Cardiac muscle cell (in vitro differentiated cells and primary cell): ENCODE data around the gene ARHGEF37. TPM values are rescaled to one million over a fixed set of nuclear protein-coding genes. Genes with fewer than 3 reads are reported as not detected.
A peak's percentile ranks its signal among the peaks of the same experiment; 100 is the strongest.
"Not testable (repeated sequence)": the region's sequence is repeated elsewhere in the genome, so short reads cannot be mapped to it uniquely, and the experiment has no call there.

Experiments
- DNase-seq, 2 donors: peaks; one replicate each; pipeline versions ENCODE4 v3.0.0 to v3.0.0-alpha.2; 2010 to 2017; ENCODE audit warnings: low read depth in 1 of 2, low spot score in 1 of 2
- H3K27ac ChIP-seq: fragments of 200-600 bp; sonication (generic); 2 replicates; pipeline ENCODE4 v1.5.1; 2016
- H3K27me3 ChIP-seq: fragments of 200-600 bp; sonication (generic); 2 replicates; pipeline ENCODE4 v1.6.0; 2016; ENCODE audit warnings: control low read depth
- H3K36me3 ChIP-seq: fragments of 200-600 bp; sonication (generic); 2 replicates; pipeline ENCODE4 v1.5.1; 2016; ENCODE audit warnings: control low read depth
- H3K4me1 ChIP-seq: fragments of 200-600 bp; sonication (generic); 2 replicates; pipeline ENCODE4 v1.8.1; 2017; ENCODE audit warnings: low read depth, mild to moderate bottlenecking, mixed run types
- H3K4me3 ChIP-seq: fragments of 200-600 bp; sonication (generic); 2 replicates; pipeline ENCODE4 v1.5.1; 2016; ENCODE audit warnings: mild to moderate bottlenecking
- H3K9me3 ChIP-seq: fragments of 200-600 bp; sonication (generic); 2 replicates; pipeline ENCODE4 v1.5.1; 2017; ENCODE audit warnings: low read depth, mild to moderate bottlenecking, control low read depth
- polyA plus RNA-seq: library from polyadenylated mRNA; unstranded; fragments of >200 nt; fragmentation: Nextera tagmentation; extraction: Ambion mirVana; gene quantifications from 2 replicates; pipeline ENCODE4 v1.2.1, GENCODE V29; 2016
- total RNA-seq: library from RNA; depleted of rRNA; stranded (reverse); fragments of >200 nt; gene quantifications from 2 replicates; pipeline ENCODE4 v1.2.3, GENCODE V29; 2016
- TF ChIP-seq, protein P1 (sequence below): IDR thresholded peaks from 2 replicates; pipeline ENCODE4 v1.5.1; 2012; ENCODE audit warnings: low read depth, mild to moderate bottlenecking, low read length

Gene ARHGEF37
- total and polyA plus RNA-seq, 2 experiments from 2014 or later: 4.2 to 6.3 TPM

DNA sequence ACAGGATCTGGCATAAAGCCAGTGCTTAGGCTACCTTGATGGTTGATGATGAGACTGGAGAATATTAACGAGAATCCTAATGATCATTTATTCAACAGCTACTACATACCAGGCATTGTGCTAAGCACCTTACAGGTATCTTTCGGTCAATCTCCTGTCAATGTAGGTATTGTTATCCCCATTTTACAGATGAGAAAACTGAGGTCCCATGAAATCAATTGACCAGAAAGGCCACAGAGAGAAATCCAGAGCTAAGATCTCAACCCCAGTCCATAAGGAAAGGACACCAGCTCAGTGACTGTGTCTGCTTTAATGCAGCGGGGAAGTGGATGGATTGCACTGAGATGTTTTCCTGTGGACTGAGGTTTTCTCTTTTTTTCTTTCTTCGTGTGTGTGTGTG, 63.3 kb downstream of the ARHGEF37 start:
- TF ChIP-seq, protein P1, sequence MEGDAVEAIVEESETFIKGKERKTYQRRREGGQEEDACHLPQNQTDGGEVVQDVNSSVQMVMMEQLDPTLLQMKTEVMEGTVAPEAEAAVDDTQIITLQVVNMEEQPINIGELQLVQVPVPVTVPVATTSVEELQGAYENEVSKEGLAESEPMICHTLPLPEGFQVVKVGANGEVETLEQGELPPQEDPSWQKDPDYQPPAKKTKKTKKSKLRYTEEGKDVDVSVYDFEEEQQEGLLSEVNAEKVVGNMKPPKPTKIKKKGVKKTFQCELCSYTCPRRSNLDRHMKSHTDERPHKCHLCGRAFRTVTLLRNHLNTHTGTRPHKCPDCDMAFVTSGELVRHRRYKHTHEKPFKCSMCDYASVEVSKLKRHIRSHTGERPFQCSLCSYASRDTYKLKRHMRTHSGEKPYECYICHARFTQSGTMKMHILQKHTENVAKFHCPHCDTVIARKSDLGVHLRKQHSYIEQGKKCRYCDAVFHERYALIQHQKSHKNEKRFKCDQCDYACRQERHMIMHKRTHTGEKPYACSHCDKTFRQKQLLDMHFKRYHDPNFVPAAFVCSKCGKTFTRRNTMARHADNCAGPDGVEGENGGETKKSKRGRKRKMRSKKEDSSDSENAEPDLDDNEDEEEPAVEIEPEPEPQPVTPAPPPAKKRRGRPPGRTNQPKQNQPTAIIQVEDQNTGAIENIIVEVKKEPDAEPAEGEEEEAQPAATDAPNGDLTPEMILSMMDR: no peak

DNA sequence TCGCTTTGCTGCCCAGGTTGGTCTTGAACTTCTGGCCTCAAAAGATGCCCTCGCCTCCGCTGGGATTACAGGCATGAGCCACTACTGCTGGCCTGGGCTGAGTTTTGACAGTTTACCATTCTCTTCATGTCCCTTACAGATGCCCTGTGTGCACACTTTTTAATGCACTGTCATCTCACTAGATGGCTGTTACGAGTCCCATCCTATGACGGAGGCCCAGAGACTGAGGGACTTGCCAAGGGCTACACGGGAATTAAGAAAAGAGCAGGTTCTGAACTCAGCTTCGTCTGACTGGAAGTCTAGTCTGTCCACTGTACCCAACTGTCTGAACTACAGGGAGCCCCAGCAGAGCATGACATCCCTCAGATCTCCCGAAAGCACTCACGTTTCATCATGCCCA, 63.9 kb downstream of the ARHGEF37 start:
- TF ChIP-seq, protein P1: no peak
- no peaks in the 10 kb centered on the region for H3K9me3 ChIP-seq
- H3K36me3 ChIP-seq: no peaks in the 10 kb centered on the region
- no peak overlapping the region for H3K27ac ChIP-seq
- H3K4me1 ChIP-seq: no peaks in the 10 kb centered on the region
- H3K4me3 ChIP-seq: no peak overlapping the region
- H3K27me3 ChIP-seq: no peaks in the 10 kb centered on the region
- DNase-seq: no peak

More for the DNA sequence above, 63.3 kb downstream of the ARHGEF37 start:
- no peaks in the 10 kb centered on the region for H3K36me3 ChIP-seq
- H3K27ac ChIP-seq: no peak overlapping the region
- H3K9me3 ChIP-seq: no peaks in the 10 kb centered on the region
- no peak for DNase-seq
- no peak overlapping the region for H3K4me3 ChIP-seq
- no peaks in the 10 kb centered on the region for H3K4me1 ChIP-seq
- no peaks in the 10 kb centered on the region for H3K27me3 ChIP-seq

DNA sequence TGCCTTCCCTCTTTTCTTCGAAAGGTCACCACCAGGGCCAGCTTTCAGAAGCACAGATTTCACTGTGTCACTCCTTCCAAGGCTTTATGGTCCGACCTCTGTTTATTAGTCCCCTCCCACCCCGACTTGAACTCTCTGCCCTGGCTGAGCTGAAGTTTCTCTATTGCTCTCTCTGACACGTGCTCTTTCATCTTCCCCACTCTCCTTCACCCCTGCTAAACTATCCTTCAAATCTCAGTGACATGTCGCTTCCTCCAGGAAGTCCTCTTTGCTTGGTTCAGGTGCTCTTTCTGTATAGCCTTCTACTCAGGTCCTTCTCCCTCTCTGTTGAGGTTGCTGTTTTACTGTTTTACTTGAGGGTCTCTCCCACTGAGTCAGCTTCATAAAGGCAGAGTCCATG, 64.4 kb downstream of the ARHGEF37 start:
- DNase-seq: no peak
- Histone ChIP-seq H3K36me3 (no peaks in the 10 kb centered on the region), H3K27me3 (no peaks in the 10 kb centered on the region), H3K4me3 (no peak overlapping the region), H3K4me1 (no peaks in the 10 kb centered on the region), H3K27ac (no peak overlapping the region), H3K9me3 (no peaks in the 10 kb centered on the region)
- TF ChIP-seq, protein P1: no peak

DNA sequence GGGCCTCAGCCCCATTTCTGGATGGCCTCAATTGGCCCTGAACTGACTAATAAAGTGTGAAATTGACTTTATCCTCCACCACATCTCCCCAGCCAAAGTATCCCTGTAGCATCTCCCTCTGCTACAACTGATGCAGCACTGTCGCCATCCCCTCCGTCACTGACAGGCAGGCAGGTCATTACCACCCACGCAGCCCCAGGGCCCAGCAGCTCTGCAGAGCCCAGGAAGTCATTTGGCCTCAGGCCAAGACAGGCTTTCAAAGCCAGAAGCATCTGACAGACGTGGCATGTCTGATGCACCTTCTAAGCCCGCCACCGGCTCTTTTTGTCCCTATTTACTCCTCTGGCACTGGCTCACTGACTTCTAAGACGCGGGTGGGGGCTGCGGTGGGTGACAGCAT, 65.3 kb downstream of the ARHGEF37 start:
- peak in 1 of 2 donors; percentile 52 for DNase-seq
- Histone ChIP-seq H3K27ac (no peak overlapping the region), H3K27me3 (no peaks in the 10 kb centered on the region), H3K4me1 (no peaks in the 10 kb centered on the region), H3K9me3 (no peaks in the 10 kb centered on the region), H3K4me3 (no peak overlapping the region), H3K36me3 (no peaks in the 10 kb centered on the region)
- TF ChIP-seq, protein P1: no peak

DNA sequence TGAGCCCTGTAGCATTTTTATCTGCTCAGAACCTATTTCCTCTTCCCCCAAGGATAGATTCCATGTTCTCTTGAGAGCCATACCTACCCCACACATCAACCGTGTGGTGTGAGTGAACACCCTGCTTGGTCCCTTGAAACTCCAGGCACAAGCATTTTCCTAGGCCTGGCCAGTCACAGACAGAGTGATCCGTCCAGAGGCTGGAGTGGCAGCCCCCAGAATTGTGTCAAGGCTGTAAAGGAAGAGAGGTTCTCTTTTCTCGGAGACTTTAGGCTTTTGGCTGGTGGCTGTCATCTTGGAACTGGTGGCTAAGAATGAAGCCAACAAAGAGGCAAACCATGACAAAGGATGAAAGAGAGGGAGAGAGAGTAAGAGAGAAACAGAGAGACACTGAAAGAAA, 66.0 kb downstream of the ARHGEF37 start:
- H3K9me3 ChIP-seq: no peaks in the 10 kb centered on the region
- DNase-seq: no peak
- no peak overlapping the region for H3K4me3 ChIP-seq
- no peaks in the 10 kb centered on the region for H3K27me3 ChIP-seq
- H3K27ac ChIP-seq: no peak overlapping the region
- TF ChIP-seq, protein P1: no peak
- H3K4me1 ChIP-seq: no peaks in the 10 kb centered on the region
- H3K36me3 ChIP-seq: no peaks in the 10 kb centered on the region

DNA sequence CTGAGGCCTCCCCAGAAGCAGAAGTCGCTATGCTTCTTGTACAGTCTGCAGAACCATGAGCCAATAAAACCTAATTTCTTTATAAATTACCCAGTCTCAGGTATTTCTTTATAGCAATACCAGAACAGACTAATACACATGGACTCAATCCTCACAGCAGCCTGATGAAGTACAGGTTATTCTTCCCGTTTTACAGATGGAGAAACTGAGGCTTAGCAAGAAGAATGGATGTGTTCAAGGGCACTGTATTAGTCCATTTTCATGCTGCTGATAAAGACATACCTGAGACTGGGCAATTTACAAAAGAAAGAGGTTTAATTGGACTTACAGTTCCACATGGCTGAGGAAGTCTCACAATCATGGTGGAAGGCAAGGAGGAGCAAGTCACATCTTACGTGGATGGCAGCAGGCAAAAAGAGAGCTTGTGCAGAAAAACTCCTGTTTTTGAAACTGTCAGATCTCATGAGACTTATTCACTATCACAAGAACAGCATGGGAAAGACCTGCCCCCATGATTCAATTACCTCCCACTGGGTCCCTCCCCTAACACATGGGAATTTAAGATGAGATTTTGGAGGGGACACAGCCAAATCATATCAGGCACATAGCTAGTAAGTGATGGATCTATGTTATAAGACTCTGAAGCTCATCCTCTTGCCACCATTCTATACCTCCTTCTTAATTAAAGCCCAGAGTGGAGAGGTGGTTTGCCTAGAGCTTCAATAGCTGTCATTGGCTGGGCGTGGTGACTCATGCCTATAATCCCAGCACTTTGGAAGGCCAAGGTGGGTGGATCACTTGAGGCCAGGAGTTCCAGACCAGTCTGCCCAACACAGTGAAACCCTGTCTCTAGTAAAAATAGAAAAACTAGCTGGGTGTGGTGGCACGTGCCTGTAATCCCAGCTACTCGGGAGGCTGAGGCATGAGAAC, 67.4 kb downstream of the ARHGEF37 start:
- not testable (repeated sequence) for H3K9me3 ChIP-seq, DNase-seq, H3K4me1 ChIP-seq, H3K36me3 ChIP-seq, H3K27ac ChIP-seq, H3K27me3 ChIP-seq, H3K4me3 ChIP-seq

DNA sequence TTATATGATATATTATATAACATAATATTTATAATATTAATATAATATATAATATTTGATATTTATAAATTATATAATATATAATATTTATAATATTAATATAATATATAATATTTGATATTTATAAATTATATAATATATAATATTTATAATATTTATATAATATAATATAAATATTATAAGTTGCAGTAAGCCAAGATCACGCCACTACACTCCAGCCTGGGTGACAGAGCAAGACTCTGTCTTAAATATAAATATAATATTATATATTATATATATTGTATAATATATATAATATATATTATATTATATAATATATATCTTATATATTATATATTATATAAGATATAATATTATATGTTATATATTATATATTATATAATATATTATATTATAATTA, 68.4 kb downstream of the ARHGEF37 start:
- peaks cover 11% of the 10 kb centered on the region for H3K4me1 ChIP-seq
- H3K9me3 ChIP-seq, H3K27ac ChIP-seq, H3K4me3 ChIP-seq, H3K36me3 ChIP-seq, DNase-seq, H3K27me3 ChIP-seq: not testable (repeated sequence)
